Aortic smooth muscle cell (primary cell): Measurements from ENCODE around the gene DDX51. TPM values are rescaled to one million over a fixed set of nuclear protein-coding genes. Genes with fewer than 3 reads are reported as not detected.

Experiments
- total RNA-seq: library from RNA; depleted of rRNA; stranded (reverse); fragments of >200 nt; gene quantifications from 2 replicates; pipeline ENCODE4 v1.2.3, GENCODE V29; 2014

The DDX51 gene
- total RNA-seq, result 5.2 and 8.9 TPM in 2 replicates

GRCh38 chr12:132144115-132144809 lies at the start of gene DDX51, which contains the start of gene NOC4L:
Gene DDX51, minus strand, starts transcription at chr12:132144319. Its CDS starts 23 bp downstream, at chr12:132144296.
Gene NOC4L, plus strand, starts transcription at chr12:132144457. Its CDS starts 32 bp downstream, at chr12:132144489.

Other genes starting within 250 kb of the DDX51 start
- gene ULK1, start 249.7 kb downstream of the DDX51 start, total RNA-seq, result 4.5 and 9.1 TPM in 2 replicates
- gene PUS1, start 215.0 kb downstream of the DDX51 start, total RNA-seq, result 7.4 and 9.6 TPM in 2 replicates
- gene EP400, start 194.4 kb downstream of the DDX51 start, total RNA-seq, result 7.4 and 11.1 TPM in 2 replicates
- 6.3 and 9.2 TPM in 2 replicates for gene NOC4L, start 138 bp upstream of the DDX51 start, total RNA-seq
- gene GALNT9, start 185.3 kb upstream of the DDX51 start, total RNA-seq, result 0.06 and 0.26 TPM in 2 replicates